ENCODE results near the gene HEY2.
A peak's percentile ranks its signal among the peaks of the same experiment; 100 is the strongest.
"Not testable (repeated sequence)": the region's sequence is repeated elsewhere in the genome, so short reads cannot be mapped to it uniquely, and the experiment has no call there.

Gene HEY2

GRCh38 chr6:125749173-125749864 lies at the start of gene HEY2:
TSS of gene HEY2 (plus strand) at chr6:125749632. CDS start at chr6:125749777, 145 bp downstream.
- peak; percentile 83 for DNase-seq

DNA sequence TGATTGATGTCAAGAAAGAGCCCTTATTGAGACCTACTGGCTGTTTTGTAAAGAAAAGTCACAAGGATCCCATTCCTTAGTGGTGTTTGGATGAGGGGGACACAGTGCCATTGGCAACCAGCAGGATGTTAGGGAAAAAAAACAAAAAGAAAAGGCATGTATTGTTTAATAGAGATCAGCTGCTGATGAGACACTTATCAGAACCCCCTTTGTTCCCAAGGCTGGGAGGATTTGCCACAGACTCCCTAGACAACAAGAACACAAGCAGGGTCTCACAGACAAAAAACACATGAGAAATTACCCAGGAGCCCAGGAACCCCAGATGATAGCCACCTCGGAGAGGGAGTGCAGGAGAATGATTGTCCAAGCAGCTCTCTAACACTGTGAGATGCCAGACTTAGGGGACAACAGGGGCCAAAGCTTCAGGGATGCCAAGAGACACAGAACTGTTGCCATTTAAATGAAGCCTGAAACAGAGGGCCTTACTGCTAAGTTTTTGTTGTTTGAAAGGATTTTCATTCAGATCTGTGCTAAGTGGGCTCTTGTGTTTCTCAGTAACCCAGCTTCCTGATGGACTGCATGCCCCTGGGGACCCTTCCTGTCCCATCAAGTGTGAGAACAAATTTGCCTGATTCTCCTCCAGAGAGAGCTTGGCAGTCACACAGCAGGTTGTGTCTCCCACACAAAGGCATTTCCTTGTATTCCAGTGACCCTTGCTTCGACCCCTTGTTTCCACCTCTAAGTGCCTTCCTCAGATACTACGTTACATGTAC lies 48.7 kb upstream of the HEY2 start:
- no peak for DNase-seq

GRCh38 chr6:125701354-125701668 lies 48.1 kb upstream of the HEY2 start:
- no peak for DNase-seq

GRCh38 chr6:125703882-125704281 lies 45.5 kb upstream of the HEY2 start:
- not testable (repeated sequence) for DNase-seq

DNA sequence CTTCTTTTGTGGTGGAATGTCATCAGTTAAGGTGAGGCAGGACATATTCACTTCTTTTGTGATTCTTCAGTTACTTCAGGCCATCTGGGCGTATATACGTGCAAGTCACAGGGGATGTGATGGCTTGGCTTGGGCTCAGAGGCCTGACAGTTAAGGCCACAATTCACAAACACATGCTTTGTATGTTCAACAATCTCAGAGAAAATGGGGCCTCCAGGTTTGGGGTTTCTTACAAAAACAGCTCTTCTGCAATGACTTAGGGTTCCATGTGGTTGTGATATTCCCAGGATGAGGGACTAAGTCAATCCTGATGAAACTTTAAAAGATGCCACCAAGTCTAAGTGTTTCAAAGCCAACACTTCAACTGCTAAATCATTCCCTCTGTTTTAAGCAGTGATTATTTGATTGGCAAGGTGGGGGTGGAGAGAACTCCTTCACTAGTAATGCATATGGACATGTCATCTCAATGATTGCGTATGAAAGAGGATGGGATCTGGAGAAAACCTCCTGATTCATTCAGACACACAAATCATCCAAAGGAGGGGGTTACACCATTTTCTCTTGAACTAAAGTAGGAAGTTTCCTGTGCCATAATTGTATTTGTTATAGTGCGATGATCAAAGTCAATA lies 41.7 kb upstream of the HEY2 start:
- DNase-seq: no peak

GRCh38 chr6:125711013-125711675 lies 38.3 kb upstream of the HEY2 start:
- no peak for DNase-seq

GRCh38 chr6:125714441-125715090 lies 34.9 kb upstream of the HEY2 start:
- no peak for DNase-seq

- no peak for DNase-seq
Measured at GRCh38 chr6:125717120-125717731, 32.2 kb upstream of the HEY2 start.

DNA sequence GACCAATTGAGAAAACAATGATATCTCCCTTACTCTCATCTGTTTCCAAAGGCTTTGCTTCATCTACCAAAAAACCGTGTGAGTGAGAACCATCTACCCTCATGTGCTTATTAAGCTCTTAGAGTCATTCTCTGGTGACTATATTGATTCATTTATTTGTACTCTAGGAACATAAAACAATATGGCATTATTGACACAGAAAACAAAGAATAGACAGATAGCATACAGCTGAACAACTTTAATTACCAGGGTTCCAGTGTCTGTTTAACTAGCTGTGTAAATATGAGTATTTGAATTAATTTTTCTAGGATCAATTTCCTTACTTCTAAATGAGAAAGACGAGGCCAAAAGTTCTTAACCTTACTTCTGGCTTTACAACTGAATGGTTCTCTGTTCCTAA lies 31.3 kb upstream of the HEY2 start:
- no peak for DNase-seq

- no peak for DNase-seq
Measured at GRCh38 chr6:125722886-125723285, 26.5 kb upstream of the HEY2 start.

- DNase-seq: no peak
Measured at GRCh38 chr6:125727216-125727615, 22.2 kb upstream of the HEY2 start.

DNA sequence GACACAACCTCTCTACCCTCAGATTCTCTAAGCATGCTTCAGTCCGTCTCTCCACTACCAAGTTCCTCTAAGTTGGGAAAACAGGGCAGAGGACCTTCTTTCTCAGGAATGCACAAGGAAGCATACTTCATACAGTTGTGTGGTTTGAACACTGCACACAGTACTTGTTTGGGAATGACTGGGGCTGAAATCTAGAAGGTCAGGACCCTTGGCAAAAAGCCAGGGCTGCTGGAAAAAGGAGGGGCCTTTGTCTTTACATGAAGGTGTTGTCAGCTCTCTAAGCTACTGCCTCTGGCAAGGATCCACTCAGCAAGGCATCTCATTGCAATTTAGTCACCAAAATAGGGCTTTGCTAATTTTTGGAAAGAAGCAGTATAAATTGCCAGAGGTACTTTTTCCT lies 20.7 kb upstream of the HEY2 start:
- no peak for DNase-seq

GRCh38 chr6:125729983-125730382 lies 19.4 kb upstream of the HEY2 start:
- no peak for DNase-seq

GRCh38 chr6:125732398-125732797 lies 17.0 kb upstream of the HEY2 start:
- DNase-seq: no peak

- DNase-seq: no peak
Measured at GRCh38 chr6:125733516-125734300, 15.7 kb upstream of the HEY2 start.

GRCh38 chr6:125738276-125738675 lies 11.2 kb upstream of the HEY2 start:
- DNase-seq: no peak

- DNase-seq: no peak
Measured at GRCh38 chr6:125739364-125739763, 10.1 kb upstream of the HEY2 start.

DNA sequence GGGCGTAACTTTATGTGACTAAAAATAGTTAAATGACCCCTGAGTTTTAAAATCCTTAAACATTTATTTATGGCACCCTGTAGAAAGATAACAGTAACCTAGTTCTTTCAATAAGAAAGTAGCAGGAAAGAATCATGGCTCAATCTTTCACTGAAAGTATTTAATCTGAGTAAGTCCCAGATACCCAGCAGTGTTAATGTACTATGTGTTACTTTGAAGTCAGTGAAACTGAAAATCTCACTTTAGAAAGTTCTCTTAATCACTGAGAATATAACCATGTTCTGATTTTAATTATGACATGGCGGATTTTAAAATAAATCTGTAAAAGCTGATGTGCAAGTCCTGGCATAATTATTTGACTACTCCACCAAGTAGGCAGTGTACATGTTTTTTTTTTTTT lies 8.1 kb upstream of the HEY2 start:
- no peak for DNase-seq

GRCh38 chr6:125742024-125742423 lies 7.4 kb upstream of the HEY2 start:
- DNase-seq: no peak

DNA sequence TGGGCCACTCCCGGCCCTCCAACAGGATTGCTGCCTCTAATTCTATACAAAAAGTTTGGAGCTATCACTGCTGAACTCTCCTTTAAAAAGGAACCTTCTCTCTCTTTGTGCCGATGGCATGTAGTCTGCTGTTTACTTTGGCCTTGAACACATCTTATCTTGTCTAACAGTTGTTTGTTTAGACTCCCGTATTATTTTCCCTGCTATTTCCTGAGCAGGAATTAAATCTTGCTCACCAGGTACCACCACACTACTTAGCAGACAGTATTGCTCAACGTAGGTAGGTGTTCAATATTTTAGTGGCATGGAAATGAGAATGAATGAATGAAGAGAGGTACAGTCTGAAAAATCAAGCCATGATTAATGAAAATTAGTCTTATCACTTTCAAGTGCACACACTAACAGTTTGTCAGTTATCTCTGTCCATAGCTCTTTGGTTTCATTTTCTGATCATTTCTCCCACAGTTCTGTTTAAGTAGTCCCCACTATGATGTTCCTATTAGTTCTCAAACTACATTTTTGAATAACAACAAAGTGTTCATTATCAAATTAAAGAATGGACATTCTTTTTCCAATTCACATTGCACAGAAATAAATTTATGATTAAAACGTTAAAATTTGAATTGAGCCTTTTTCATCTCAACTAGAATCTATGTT lies 6.8 kb upstream of the HEY2 start:
- no peak for DNase-seq

GRCh38 chr6:125743604-125744003 lies 5.8 kb upstream of the HEY2 start:
- no peak for DNase-seq
